NAMALWA (cell line): ENCODE results near the gene NIPA2.
"Not testable (repeated sequence)": the region's sequence is repeated elsewhere in the genome, so short reads cannot be mapped to it uniquely, and the experiment has no call there.

ENCODE experiments used
- DNase-seq: peaks from one replicate; pipeline ENCODE4 v3.0.0-alpha.2; 2015; ENCODE audit warnings: low spot score

The NIPA2 gene

DNA sequence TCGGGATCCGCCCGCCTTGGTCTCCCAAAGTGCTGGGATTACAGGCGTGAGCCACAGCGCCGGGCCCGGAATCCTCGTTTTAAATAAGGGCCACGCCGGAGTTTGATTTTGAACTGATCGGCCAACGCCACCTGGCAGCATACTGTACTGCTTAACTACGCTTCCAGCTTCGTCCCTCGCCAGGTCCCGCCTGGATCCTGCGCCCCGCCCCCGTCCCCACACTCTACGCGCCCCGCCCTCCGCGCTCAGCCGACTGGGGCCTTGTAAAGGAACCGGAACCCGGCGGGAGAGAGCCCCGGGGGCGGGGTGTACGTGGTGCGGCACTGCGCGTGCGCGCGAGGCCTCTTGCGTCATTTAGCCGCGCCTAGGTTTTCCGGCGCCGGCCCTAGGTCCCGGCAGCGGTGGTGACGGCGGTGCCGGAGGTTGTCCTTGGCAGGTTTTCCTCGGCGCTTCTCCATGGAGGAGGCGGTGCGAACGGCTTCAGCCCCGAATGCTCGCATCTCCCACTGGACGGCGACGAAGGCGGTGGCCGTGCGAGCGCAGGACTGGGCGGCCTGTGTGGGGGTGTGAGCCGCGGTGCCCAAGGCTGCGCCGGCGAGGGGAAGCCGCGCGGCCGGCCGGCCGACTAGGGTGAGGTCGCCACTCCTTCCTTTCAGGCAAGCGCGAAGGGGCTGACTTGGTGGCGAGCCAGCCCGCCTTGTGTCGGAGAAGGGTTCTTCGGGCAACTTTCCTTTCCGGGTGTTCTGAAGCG, at the start of gene NIPA2:
Gene NIPA2, plus strand, starts transcription at position 375 of the 751 bp plus-strand sequence. CDS start 13,066 bp downstream, outside the sequence.
- peak; percentile 97 for DNase-seq

GRCh38 chr15:22794063-22794462, 44.4 kb upstream of the NIPA2 start:
- DNase-seq = no peak

DNA sequence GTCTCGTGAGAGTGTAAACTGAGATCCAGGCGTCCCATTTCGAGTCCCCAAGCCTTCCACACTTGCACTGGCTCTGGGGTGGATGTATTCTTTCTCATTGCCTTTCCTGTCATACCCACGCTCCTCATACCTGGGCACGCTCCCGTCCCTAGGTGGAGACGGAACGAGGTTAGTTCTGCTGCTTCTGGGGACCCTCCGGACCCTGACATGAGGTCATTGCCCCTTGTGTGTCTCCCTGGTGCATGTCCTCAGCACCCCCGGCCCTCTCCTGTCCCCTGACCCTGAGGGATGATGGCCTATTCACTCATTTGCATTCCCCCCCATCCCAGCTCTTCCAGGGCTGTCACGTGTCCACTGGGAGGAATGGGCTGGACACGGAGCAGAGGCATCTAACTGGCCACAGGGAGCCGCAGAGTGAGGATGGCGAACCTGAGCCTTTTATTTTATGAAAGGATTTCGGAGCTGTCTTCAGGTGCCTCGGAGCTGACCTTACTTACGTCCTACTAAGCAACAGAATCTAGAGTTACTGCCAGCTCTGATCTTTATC, 43.8 kb upstream of the NIPA2 start:
- no peak for DNase-seq

DNA sequence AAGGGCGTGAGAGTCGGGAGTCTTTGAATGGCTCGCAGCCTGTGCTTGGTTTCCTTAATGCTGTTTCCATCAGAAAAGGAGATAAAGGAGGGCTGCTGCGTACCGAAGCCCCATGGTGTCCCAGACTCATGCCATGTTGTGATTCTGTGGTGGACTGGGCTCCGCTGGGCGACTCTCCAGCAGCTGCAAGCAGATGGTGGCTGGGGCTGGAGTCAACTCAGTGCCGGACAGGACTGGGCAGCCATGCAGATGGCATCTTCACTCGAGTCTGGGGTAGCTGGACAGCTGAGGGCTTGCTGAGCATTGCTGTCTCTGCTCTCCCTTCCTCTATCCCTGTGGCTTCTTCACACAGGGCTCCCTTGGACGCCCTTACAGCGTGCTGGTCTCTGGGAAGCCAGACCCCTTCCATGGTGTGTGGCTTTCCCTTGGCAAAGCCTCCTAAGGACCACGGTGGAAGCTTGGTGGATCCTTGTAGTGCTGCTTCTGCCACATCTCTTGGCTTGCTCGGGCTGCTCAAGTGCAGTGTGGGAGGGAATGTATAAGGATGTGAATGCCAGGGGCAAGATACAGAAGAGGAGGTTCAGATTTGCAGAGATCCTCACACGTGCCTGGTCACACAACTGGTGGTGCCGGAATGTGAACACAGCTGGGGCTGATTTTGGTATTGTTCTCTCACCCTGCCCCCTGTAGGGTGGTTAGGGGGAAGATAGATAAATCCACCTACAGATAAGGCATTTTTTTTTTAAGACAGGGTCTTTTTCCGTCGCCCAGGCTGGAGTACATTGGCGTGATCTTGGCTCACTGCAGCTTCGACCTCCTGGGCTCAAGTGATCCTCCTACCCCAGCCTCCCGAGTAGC, 43.0 kb upstream of the NIPA2 start:
- DNase-seq = peak; percentile 38

DNA sequence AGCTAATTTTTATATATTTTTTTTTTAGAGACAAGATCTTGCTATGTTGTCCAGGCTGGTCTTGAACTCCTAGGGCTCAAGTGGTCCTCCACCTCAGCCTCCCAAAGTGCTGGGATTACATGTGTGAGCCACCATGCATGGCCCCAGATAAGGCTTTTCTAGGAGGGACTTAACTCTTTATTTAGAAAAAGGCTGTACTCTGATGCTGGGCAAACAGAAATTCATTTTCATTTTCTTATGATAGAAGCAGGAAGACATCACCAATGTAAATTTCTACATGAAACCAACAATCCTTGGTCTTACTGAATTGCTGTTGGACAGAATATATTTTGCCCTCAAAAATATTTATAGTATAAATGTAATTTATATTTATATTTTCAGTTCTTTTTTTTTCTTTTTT, 42.4 kb upstream of the NIPA2 start:
- DNase-seq = no peak

- no peak for DNase-seq
Measured at GRCh38 chr15:22799902-22800301, 38.6 kb upstream of the NIPA2 start.

- DNase-seq = not testable (repeated sequence)
Measured at GRCh38 chr15:22803006-22803405, 35.5 kb upstream of the NIPA2 start.

DNA sequence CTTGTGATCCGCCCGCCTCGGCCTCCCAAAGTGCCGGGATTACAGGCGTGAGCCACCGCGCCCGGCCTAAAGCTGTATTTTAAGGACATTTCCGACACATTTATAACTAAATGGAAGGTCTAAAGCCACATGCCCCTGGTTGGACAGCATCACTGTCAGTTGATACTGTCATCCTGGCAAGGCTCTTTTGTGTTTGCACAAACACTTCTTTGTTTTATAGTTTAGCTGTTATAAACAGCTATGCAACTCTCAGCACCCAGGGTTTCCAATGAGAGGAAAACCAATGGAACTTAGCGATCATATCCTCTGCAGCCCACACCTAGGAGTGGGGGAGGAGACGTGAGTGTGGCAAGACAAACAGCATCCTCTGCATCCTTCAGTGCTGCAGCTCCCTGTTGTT, 32.3 kb upstream of the NIPA2 start:
- no peak for DNase-seq

- no peak for DNase-seq
Measured at GRCh38 chr15:22806664-22807063, 31.8 kb upstream of the NIPA2 start.

DNA sequence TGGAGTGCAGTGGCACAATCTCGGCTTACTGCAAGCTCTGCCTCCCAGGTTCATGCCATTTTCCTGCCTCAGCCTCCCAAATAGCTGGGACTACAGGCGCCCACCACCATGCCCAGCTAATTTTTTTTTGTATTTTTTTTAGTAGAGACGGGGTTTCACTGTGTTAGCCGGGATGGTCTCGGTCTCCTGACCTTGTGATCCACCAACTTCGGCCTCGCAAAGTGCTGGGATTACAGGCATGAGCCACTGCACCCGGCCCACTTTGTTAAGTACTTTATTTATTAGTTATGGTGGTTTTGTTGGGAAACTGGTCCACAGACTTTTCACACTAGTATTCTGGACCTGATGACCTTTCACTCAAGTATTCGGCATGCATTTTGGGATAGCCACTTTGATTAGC, 30.6 kb upstream of the NIPA2 start:
- not testable (repeated sequence) for DNase-seq

- DNase-seq = no peak
Measured at GRCh38 chr15:22808240-22808639, 30.2 kb upstream of the NIPA2 start.

DNA sequence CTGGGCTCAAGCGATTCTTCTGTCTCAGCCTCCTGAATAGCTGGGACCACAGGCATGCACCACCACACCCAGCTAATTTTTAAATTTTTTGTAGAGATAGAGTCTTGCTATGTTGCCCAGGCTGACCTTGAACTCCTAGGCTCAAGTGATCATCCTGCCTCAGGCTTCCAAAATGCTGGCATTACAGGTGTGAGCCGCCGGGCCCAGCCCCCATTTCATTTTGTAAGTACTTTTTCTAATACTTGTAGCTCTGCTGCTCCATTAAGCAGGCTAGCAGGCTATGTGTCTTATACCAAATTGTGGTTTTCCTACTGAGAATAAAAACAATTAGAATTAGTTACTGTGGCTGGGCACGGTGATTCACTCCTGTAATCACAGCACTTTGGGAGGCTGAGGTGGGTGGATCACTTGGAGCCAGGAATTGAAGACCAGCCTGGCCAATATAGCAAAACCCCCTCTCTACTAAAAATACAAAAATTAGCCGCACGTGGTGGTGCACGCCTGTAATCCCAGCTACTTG, 29.6 kb upstream of the NIPA2 start:
- no peak for DNase-seq

DNA sequence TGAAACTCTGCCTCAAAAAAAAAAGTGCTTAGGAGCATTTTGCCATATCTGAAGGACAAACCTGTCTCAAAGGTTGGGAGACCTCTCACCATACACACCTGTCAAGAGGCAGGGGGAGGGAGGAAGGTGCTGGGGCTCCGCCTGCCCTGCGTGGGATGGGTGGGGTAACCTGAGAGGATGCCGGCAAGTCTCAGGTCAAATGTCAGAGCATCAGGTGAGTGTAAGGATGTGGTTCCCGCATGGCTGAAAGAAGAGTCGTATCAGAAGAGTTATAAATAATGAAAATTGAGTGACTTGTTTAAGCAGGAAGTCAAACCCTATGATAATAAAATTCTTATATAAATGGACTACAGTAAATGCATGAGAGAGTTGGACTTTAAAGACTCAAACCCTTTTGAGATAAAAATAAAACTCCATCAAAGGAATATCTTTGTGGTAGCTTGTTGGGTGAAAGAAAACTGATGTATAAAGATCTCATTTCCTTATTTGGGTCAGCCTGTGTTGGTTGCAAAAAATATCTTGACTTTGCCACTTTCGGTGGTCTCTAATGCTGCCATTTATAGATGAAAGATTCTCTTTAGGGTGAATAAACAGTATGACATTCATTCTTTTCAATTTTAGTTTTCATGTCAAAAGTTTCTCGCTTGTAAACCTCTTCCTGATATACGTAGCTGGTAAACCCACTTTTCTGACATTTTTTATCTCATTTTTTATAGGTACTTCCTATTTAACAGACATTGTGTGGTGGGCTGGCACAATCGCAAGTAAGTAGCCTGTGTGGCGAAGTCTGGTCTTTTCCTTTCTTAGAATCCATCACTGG, 28.2 kb upstream of the NIPA2 start:
- no peak for DNase-seq

DNA sequence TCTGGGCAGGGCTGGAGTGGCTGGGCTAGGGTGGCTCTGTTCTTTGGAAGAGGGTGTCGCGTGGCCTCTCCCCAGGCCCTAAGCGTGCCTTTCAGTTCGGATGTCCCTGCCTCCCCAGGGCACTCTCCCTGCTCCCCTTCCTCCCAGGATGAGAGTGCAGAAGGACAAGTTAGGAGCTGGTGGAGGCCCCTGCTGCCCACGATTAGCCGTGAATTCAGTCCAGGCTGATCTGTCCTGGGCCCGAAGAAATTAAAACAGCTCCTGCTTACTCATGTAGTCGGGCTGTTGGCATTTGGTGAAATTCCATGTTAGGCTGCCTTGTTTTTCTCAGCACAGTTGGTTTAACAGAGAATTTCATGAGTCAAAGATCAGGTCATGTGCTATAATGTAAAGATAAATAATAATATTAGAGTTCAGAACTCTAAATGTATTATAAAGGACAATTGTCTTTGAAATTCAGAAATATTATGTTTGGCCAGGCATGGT, 27.6 kb upstream of the NIPA2 start:
- no peak for DNase-seq

DNA sequence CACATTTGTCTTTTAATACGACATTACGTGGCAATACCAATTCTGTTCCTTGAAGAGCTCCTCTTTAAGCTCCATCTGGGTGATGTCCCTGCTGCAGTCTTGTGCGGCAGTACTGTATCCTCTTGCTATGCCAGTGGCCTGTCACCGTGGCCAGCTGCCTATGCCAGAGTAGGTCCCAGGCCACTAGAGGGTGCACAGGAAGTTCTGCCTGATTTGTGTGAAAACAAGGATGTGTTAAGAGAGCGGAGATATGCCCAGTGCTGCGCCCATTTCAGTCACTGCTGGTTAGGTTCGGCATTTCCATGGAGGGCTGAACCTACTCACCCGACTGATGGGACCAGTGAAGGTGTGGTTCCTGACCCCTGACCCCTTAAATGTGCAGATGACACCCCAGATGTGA, 26.8 kb upstream of the NIPA2 start:
- DNase-seq = no peak

GRCh38 chr15:22813844-22814243, 24.6 kb upstream of the NIPA2 start:
- no peak for DNase-seq

GRCh38 chr15:22815766-22816165, 22.7 kb upstream of the NIPA2 start:
- no peak for DNase-seq

DNA sequence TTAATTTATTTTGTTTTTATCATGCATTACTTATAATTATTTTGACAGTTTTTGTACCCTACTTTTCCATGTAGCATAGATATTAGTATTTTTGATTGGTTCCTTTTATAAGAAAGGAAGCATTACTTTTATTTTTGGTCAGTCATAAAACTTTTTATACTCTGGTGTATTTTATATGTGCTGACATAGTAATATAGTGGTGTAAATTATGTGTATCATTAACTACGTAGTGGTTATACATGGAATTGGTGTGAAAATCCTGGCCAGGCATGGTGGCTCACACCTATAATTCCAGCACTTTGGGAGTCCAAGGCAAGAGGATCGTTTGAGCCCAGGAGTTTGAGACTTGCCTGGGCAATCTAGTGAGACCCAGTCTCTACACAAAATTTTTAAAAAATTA, 18.8 kb upstream of the NIPA2 start:
- no peak for DNase-seq

- DNase-seq = no peak
Measured at GRCh38 chr15:22823495-22824128, 14.9 kb upstream of the NIPA2 start.

- no peak for DNase-seq
Measured at GRCh38 chr15:22827125-22827524, 11.3 kb upstream of the NIPA2 start.

- DNase-seq = no peak
Measured at GRCh38 chr15:22831473-22831872, 7.0 kb upstream of the NIPA2 start.
